ENCODE data around the gene POLA2.
"Not testable (repeated sequence)": the region's sequence is repeated elsewhere in the genome, so short reads cannot be mapped to it uniquely, and the experiment has no call there.

Gene POLA2

DNA sequence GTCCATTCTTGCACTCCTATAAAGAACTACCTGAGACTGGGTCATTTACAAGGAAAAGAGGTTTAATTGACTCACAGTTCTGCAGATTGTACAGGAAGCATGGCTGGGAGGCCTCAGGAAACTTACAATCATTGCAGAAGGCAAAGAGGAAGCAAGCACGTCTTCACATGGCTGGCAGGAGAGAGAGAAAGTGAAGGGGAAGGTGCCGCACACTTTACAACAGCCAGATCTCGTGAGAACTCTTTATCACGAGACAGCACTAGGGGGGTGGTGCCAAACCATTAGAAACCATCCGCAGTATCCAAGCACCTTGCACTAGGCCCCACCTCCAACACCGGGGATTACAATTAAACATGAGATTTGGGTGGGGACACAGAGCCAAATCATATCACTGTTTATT, 19.4 kb upstream of the POLA2 start:
- no peak for DNase-seq

DNA sequence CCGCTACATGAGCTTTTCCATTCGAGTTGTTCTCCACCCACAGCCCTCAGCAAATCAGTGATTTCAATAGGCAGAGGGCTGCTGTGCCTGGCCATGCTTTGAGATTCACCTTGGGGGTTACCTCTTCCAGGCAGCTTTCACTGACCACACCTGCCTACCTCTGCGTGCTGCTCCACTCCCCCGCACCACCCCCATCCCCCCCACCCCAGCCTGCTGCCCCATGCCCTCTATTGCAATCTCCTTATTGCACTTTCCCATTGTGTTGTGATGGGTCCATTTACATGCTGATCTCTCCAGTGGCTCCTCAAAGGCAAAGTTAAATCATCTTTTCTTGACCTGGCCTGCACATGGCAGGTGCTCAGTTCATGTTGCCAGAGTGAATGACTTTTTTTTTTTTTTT, 18.0 kb upstream of the POLA2 start:
- no peak for DNase-seq

DNA sequence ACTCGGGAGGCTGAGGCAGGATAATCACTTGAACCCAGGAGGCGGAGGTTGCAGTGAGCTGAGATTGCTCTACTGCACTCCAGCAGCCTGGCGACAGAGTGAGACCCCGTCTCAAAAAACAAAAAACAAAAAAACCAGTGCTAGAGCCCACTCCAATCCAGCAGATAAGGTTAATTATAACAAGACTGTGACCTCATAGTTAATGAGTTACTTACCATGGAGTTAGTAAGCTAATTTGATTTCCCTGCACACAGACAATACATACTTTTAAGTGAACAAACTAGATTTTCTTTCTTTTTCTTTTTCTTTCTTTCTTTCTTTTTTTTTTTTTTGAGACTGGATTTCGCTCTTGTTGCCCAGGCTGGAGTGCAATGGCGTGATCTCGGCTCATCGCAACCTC, 16.7 kb upstream of the POLA2 start:
- not testable (repeated sequence) for DNase-seq

GRCh38 chr11:65246506-65246905, 15.3 kb upstream of the POLA2 start:
- no peak for DNase-seq

GRCh38 chr11:65248184-65248710, 13.5 kb upstream of the POLA2 start:
- DNase-seq, result not testable (repeated sequence)

- DNase-seq, result no peak
These were observed 10.3 kb upstream of the POLA2 start for GRCh38 chr11:65251476-65251875.

DNA sequence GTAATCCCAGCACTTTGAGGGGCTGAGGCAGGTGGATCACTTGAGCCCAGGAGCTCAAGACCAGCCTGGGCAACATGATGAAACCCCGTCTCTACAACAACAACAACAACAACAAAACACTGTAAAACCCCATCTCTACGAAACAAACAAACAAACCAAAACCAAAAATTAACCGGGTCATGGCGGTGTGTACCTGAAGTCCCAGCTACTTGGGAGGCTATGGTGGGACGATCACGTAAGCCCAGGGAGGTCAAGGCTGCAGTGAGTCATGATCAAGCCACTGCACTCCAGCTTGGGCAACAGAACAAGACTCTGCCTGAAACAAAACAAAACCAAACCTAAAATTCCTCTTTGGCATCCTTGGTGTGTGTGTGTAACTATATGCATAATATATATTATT, 7.0 kb upstream of the POLA2 start:
- DNase-seq, result no peak

GRCh38 chr11:65258988-65259387, 2.8 kb upstream of the POLA2 start:
- DNase-seq, result no peak

- DNase-seq, result no peak
These were observed 1.5 kb upstream of the POLA2 start for GRCh38 chr11:65260302-65260701.

GRCh38 chr11:65260756-65261590, 789 bp upstream of the POLA2 start:
- no peak for DNase-seq

DNA sequence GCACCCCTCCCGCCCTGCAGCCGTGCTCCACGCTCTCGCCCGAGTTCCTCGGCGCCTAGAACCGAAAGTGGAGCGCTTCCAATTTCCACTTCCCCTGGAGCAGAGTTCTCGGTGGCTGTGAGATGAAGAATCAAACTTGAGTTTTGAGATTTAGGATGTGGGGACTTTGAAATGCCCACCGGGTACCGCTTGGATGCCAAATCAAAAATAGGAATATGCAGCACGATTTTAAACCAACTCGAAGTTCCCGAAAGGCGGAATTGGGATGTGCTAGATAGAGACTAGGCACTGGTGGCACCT, 569 bp downstream of the POLA2 start:
- no peak for DNase-seq

DNA sequence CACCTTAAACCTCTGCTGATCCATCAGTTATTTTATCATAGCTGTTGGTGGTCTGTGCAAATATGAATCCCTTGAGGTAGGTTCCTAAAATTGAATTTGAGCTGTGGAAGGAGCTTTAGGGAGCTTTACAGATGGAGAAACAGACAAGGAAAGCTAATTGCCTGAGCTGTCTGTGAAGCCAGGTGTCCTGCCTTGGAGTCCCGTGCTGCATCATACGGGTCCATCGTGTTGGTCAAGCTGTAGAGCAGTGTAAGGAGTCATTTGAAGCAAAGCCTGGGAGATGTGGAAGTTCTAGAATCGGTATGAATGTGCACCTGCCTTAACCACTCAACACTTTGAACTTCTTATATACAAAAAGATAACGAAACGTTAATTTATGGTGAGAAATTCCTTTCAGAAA, 1.0 kb downstream of the POLA2 start:
- no peak for DNase-seq

GRCh38 chr11:65264747-65265146, 3.0 kb downstream of the POLA2 start:
- not testable (repeated sequence) for DNase-seq

DNA sequence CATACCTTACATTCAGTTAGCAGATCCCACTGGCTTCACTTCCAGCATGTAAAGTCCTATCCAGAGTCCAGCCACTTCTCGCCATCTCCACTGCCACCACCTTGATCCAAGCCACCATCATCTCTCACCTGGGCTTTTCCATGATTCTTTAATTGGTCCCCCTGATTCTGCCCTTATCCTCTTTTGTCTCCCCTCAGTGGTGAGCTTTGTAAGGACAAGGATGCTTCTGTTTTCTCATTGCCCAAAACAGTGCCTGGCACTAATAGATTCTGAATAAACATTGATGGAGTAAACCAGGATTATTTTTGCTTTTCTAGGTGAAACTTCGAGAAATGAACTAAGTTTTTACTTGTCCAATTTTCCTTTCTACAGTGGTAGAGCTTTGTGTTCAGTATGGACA, 4.4 kb downstream of the POLA2 start:
- no peak for DNase-seq

DNA sequence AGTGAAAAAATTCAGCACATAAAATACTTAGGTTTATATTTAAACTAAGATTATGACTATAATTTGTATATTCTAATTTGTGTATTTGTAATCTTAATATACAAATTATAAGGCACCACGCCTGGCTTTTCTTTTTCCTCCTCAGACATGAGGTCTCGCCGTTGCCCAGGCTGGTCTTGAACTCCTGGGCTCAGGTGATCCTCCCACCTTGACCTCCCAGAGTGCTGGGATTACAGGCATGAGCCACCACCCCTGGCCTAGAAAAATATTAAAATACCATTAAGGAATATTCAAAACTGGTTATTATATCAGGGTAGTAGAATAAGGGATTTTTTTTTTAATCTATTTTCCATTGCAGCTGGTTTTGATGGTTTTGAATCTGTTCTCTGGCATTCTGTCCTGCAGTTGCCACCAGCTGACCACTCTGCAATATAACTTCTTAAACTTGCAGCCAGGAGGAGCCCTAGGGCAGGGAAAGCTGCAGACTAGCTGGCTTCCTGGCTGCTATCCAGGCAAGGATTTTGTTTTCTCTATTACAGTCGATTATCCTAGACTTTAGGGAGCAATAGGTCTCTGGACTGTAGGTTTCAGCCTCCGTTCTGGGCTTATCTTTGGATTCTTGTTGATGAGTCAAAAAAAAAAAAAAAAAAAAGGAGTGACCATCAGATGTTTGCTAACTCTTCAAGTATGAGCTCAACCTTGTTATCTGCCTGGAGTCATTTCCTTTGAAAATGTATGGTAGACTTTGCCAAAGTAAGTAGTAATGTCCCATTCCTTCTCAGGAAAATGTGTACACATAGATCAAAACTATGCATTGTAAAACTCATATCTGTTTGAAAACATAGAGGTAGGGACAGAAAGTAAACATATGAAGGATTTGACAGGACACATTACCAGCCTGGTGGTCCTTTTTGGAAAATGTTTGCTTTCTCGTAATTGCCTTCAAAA, 13.2 kb downstream of the POLA2 start:
- no peak for DNase-seq

DNA sequence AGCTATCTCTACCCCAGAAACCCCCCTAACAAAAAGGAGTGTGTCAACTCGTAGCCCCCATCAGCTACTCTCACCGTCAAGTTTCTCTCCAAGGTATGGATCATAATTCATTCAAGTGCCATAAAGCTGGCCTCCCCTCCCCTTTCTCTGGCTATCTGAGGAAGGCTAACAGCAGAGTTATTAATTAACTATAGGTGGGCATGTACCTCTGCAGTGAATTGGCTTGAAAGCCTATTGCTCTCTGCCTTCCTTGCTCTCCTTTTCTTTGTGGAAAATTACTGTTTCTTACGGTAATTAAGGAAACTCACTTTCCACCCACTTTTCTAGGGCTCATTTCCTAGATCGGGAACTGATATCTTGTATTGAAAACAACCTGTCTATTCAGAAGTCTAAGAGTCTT, 14.1 kb downstream of the POLA2 start:
- no peak for DNase-seq

DNA sequence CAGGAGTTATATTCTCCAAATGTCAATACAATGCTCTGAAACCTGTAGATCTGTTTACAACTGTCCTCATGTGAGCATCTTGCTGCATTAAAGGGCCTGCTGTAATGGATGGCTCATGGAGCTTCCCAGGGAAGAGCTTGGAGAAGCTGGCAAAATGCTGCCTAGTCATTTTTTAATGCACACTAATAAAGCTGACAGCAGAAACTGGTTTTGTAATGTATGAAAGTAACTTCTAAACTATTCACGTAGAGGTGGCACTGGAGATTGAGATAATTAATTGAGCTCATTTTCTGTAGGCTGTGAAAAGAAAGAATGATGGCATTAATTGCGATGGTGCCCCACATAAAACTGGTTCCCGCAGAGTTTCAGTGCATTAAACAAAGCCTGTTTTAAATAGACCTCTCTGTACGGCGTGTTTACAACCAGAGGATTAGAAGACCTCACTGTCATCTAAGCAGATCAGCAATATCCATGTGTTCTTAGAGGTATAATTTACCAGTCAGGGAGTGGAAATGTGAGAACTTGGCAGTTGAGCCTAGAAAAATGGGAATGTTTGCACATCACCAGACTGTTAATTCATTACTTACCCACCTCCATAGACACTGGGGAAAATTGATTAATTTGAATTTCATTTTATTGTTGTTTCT, 16.0 kb downstream of the POLA2 start:
- DNase-seq, result no peak

- no peak for DNase-seq
These were observed 16.6 kb downstream of the POLA2 start for GRCh38 chr11:65278356-65278755.

GRCh38 chr11:65279279-65279678, 17.5 kb downstream of the POLA2 start:
- no peak for DNase-seq

DNA sequence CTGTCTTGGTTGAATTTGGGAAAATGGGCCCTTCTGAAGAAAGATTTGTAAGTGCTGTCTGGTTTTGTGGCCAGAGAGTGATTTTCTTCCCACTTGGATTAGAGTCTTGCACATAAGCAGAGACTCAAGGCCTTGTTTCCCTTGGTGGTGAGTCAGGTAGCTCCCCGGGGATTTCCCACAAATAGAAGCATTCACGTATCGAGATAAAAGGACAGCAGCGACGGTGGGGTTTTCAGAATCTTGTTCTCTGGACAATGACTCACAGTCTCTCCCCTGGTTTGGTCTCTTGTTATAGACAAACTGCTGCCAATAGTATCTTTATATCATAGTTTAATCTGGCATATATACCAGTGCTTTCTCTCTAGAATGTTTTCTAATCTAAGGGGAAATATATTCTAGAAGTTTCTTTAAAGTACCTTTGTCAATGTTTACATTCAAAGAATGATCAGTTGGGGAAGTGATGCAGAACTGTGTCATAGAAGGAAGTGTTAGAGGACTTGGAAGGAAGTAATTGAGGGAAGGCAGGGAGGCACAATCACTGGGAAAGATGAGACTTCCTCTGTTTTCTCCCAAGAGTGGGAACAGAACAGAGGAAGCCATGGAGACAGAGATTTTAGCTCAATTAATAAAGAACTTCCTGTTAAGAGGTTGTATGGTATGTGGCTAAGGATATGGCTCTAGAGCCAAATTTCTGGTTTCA, 18.1 kb downstream of the POLA2 start:
- no peak for DNase-seq

- no peak for DNase-seq
These were observed 18.9 kb downstream of the POLA2 start for GRCh38 chr11:65280646-65281045.

- DNase-seq, result no peak
These were observed 24.9 kb downstream of the POLA2 start for GRCh38 chr11:65286686-65287085.

DNA sequence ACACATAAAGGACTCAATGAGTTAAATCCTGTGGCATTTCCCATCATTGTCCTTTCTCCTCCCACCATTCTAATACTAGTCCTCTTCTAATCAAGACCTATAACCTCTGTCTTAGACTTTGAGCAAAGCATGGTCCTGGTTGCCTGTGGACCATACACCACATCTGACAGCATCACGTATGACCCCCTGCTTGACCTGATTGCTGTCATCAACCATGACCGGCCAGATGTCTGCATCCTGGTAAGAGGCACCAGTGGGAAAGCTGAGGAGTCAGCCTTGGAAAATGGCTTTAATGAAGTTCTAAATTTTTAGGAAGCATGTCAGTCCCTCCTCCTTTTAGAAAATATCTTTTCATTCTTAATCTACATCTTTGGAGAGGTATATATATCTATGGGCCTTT, 25.8 kb downstream of the POLA2 start:
- DNase-seq, result no peak
